Measurements from ENCODE around the gene GLYAT. TPM values are rescaled to one million over a fixed set of nuclear protein-coding genes. Genes with fewer than 3 reads are reported as not detected.
"Not testable (repeated sequence)": the region's sequence is repeated elsewhere in the genome, so short reads cannot be mapped to it uniquely, and the experiment has no call there.

Gene GLYAT
- total and polyA plus RNA-seq, 10 donors: not detected

DNA sequence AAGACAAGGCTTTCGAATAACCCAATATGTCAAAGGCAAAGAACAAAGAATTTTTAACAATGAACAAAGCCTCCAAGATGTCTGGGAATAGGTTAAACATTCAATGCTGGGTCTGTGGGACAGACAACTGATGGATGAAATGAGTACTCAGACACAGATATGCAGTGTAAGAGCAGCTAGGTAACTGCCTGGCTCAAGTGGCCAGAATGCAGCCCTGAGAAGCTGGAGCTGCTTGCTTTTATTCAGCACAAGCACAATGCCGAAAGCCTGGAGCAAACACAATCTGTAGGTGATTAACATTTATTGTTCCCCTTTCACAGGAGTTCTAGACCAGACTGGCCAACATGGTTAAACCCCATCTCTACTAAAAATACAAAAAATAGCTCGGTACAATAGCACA lies 24.0 kb downstream of the GLYAT start:
- Histone ChIP-seq H3K9me3 (peaks cover 0 to 39% (median 10%) of the 10 kb centered on the region in 8 donors), H3K36me3 (no peaks in the 10 kb centered on the region), H3K27ac (no peak overlapping the region), H3K27me3 (replicated peaks in 1 of 7) (peaks cover 0 to 11% (median 0%) of the 10 kb centered on the region in 7 donors), H3K4me3 (no peak overlapping the region), H3K4me1 (no peaks in the 10 kb centered on the region)
- TF ChIP-seq, protein P1, sequence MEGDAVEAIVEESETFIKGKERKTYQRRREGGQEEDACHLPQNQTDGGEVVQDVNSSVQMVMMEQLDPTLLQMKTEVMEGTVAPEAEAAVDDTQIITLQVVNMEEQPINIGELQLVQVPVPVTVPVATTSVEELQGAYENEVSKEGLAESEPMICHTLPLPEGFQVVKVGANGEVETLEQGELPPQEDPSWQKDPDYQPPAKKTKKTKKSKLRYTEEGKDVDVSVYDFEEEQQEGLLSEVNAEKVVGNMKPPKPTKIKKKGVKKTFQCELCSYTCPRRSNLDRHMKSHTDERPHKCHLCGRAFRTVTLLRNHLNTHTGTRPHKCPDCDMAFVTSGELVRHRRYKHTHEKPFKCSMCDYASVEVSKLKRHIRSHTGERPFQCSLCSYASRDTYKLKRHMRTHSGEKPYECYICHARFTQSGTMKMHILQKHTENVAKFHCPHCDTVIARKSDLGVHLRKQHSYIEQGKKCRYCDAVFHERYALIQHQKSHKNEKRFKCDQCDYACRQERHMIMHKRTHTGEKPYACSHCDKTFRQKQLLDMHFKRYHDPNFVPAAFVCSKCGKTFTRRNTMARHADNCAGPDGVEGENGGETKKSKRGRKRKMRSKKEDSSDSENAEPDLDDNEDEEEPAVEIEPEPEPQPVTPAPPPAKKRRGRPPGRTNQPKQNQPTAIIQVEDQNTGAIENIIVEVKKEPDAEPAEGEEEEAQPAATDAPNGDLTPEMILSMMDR (IDR thresholded peaks at IDR 0.05 in 8 of 11, conservative IDR thresholded peaks at IDR 0.05 in 3 of 11): no peak
- DNase-seq: no peak
- intact Hi-C loops (cut with DNase I; ENCODE audit: low total_unique reads): no loop called here
- WGBS, 5 donors: 77 to 86% (median 79%) methylated on average over 3 of the region's 3 CpGs

DNA sequence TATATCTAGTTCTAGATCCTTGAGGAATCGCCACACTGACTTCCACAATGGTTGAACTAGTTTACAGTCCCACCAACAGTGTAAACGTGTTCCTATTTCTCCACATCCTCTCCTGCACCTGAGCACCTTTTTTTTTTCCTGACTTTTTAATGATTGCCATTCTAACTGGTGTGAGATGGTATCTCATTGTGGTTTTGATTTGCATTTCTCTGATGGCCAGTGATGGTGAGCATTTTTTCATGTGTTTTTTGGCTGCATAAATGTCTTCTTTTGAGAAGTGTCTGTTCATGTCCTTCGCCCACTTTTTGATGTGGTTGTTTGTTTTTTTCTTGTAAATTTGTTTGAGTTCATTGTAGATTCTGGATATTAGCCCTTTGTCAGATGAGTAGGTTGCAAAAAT lies 34.9 kb downstream of the GLYAT start:
- H3K4me3 ChIP-seq; H3K4me1 ChIP-seq; H3K27ac ChIP-seq; DNase-seq; H3K36me3 ChIP-seq; H3K27me3 ChIP-seq (replicated peaks in 1 of 7); intact Hi-C loops (cut with DNase I; ENCODE audit: low total_unique reads); H3K9me3 ChIP-seq: not testable (repeated sequence)
- WGBS, 5 donors: 64 to 82% (median 70%) methylated on average over 2 of the region's 3 CpGs

DNA sequence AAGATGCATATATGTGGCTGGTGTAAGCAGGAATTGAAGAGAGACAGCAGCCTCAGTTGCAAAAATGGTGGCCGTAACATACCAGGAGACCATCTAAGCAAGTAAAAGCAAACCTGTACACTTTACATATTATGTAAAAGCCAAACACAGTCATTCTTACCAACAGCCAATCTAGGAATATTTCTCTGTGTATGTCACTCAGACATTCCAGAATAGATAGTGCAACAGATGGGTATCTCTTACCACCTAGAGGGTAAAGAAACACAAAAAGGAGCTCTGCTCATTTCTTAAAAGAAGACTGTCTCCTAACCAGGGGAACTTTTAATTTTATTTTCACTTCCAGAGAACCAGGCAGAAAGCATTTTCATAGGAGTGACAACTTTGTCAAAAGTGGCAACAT lies 38.7 kb downstream of the GLYAT start:
- no peak overlapping the region for H3K4me3 ChIP-seq
- TF ChIP-seq, protein P1 (IDR thresholded peaks at IDR 0.05 in 8 of 11, conservative IDR thresholded peaks at IDR 0.05 in 3 of 11): no peak
- TF ChIP-seq POLR2A (IDR thresholded peaks at IDR 0.05) (no peak), POLR2AphosphoS5 (IDR thresholded peaks at IDR 0.05) (no peak)
- intact Hi-C loops (cut with DNase I; ENCODE audit: low total_unique reads): no loop called here
- WGBS, 5 donors: 90 to 100% (median 94%) methylated on average over 1 of the region's 1 CpG
- DNase-seq: no peak
- H3K27me3 ChIP-seq (replicated peaks in 1 of 7): no peaks in the 10 kb centered on the region
- no peak overlapping the region for H3K27ac ChIP-seq
- H3K9me3 ChIP-seq: no peaks in the 10 kb centered on the region
- H3K4me1 ChIP-seq: no peaks in the 10 kb centered on the region
- H3K36me3 ChIP-seq: no peaks in the 10 kb centered on the region

DNA sequence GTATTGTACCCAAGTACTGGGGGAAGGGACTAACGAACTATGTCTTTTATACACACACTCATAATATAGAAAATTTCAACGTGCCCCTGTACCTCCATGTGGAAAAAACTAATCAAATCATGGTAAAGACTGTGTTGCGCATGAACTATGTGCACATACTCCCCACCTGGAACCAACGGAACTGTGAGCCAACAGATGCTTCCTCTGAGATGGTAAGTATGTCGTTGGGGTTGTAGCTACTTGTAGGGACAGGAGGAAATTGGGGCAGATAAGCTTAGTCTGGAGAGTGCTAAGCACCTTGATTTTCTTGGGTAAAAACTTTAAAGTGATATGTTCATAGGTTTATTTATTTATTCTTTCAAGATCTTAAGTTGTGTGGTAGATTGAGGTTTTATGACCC lies 40.1 kb downstream of the GLYAT start:
- Histone ChIP-seq H3K4me3 (no peak overlapping the region), H3K27ac (no peak overlapping the region), H3K36me3 (no peaks in the 10 kb centered on the region), H3K9me3 (no peaks in the 10 kb centered on the region), H3K27me3 (replicated peaks in 1 of 7) (no peaks in the 10 kb centered on the region), H3K4me1 (no peaks in the 10 kb centered on the region)
- WGBS, 5 donors: 24 to 54% (median 33%) methylated on average over 5 of the region's 5 CpGs
- no peak for DNase-seq
- intact Hi-C loops (cut with DNase I; ENCODE audit: low total_unique reads): no loop called here
- TF ChIP-seq POLR2A (IDR thresholded peaks at IDR 0.05) (no peak), POLR2AphosphoS5 (IDR thresholded peaks at IDR 0.05) (no peak)
- TF ChIP-seq, protein P1 (IDR thresholded peaks at IDR 0.05 in 8 of 11, conservative IDR thresholded peaks at IDR 0.05 in 3 of 11): no peak
